Left lung (tissue), 10 donors: ENCODE data around the gene DCTN3. TPM values are rescaled to one million over a fixed set of nuclear protein-coding genes. Genes with fewer than 3 reads are reported as not detected.

Experiments used
- ATAC-seq: fragments of 200-7000 bp; cut with Tn5 transposase; one replicate; pipeline ENCODE4 v1.9.1; 2020; ENCODE audit warnings: moderate library complexity
- DNase-seq, 4 donors: peaks; one replicate each; pipeline ENCODE4 v3.0.0-alpha.2; 2013 to 2020
- H3K27ac ChIP-seq, 2 donors: fragments of 200-600 bp; sonication (generic) in 1 of 2; one replicate each; pipeline versions ENCODE4 v1.5.0 to v1.8.0; 2020 to 2021
- H3K27me3 ChIP-seq, 2 donors: fragments of 200-600 bp; sonication (generic) in 1 of 2; one replicate each; pipeline versions ENCODE4 v1.5.0 to v1.8.0; 2020 to 2021
- H3K36me3 ChIP-seq, 2 donors: fragments of 200-600 bp; sonication (generic) in 1 of 2; one replicate each; pipeline versions ENCODE4 v1.5.0 to v1.8.0; 2020 to 2021
- H3K4me1 ChIP-seq, 2 donors: fragments of 200-600 bp; one replicate each; pipeline ENCODE4 v1.8.0; 2021
- H3K4me3 ChIP-seq, 2 donors: fragments of 200-600 bp; sonication (generic) in 1 of 2; one replicate each; pipeline versions ENCODE4 v1.5.0 to v1.8.0; 2020 to 2021; ENCODE audit warnings: mild to moderate bottlenecking in 1 of 2
- H3K9me3 ChIP-seq, 2 donors: fragments of 200-600 bp; sonication (generic) in 1 of 2; one replicate each; pipeline versions ENCODE4 v1.5.0 to v1.8.0; 2020 to 2021
- intact Hi-C, 2 donors: fragments of 100-400 bp; cut with DNase I; formaldehyde crosslinking; loops; one replicate each; pipeline versions ENCODE4 v1.11.2 to v1.14.2; 2022
- polyA plus RNA-seq, 6 donors: library from polyadenylated mRNA; unstranded; fragments of 120-200 nt; gene quantifications; one replicate each; pipeline ENCODE4 v1.2.1, GENCODE V29; 2013; ENCODE audit not compliant: insufficient read length in 6 of 6
- total RNA-seq, 2 donors: library from RNA; stranded (reverse); fragmentation: NEBNext Ultra II Directional; extraction: Animal tissue kit (Norgen Biotek cat#: 25700); gene quantifications; one replicate each; pipeline ENCODE4 v1.2.1, GENCODE V29; 2021
- TF ChIP-seq, protein P1 (sequence below), 2 donors: fragments of 200-600 bp; sonication (generic) in 1 of 2; IDR thresholded peaks; one replicate each; pipeline versions ENCODE4 v1.5.0 to v1.8.0; 2021; ENCODE audit warnings: antibody characterized with exemption in 2 of 2
- donor health status: DM: no; HTN: yes; CAD: no.
- donor health status: DM: no; HTN: no; CAD: no.

The DCTN3 gene
- total and polyA plus RNA-seq, 8 donors: 69.8 to 111 (median 91.4) TPM

DNA sequence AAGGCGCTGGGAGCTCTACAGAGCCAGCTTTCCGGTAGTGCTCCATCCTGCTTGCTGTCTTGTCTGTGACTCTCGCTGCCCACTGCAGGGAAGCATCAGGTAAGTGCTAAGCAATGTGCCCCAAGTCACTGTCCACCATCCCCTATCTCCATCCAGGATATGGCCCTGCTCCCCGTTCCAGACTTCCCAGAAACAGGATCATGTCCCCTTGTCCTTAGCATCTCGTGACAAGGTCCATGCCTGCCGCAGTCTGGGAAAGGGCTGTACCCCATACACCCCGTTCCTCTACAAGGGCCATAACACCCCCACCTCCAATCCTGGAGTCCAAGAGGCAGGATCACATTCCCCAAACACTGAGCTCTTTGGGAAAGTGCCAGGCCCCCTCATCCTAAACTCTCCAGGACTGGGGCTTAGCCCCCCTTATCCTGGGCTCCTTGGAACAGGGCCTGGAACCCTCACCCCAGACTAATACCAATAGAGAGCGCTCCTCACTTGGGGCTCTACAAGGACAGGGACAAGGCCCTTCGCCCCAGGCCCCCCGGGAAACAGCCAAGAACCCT lies 9.0 kb downstream of the DCTN3 start:
- TF ChIP-seq, protein P1, sequence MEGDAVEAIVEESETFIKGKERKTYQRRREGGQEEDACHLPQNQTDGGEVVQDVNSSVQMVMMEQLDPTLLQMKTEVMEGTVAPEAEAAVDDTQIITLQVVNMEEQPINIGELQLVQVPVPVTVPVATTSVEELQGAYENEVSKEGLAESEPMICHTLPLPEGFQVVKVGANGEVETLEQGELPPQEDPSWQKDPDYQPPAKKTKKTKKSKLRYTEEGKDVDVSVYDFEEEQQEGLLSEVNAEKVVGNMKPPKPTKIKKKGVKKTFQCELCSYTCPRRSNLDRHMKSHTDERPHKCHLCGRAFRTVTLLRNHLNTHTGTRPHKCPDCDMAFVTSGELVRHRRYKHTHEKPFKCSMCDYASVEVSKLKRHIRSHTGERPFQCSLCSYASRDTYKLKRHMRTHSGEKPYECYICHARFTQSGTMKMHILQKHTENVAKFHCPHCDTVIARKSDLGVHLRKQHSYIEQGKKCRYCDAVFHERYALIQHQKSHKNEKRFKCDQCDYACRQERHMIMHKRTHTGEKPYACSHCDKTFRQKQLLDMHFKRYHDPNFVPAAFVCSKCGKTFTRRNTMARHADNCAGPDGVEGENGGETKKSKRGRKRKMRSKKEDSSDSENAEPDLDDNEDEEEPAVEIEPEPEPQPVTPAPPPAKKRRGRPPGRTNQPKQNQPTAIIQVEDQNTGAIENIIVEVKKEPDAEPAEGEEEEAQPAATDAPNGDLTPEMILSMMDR (IDR thresholded peaks at IDR 0.05): no peak
- Histone ChIP-seq H3K27ac (peak overlapping the region; percentile 68 to 76), H3K9me3 (no peaks in the 10 kb centered on the region), H3K27me3 (no peaks in the 10 kb centered on the region), H3K4me3 (peak overlapping the region; percentile 44 to 71), H3K4me1 (peaks cover 0 to 18% of the 10 kb centered on the region in 2 donors), H3K36me3 (peaks cover 0 to 23% of the 10 kb centered on the region in 2 donors)
- intact Hi-C loops: no loop called here
- no peak for DNase-seq
- ATAC-seq: peak; percentile 5

DNA sequence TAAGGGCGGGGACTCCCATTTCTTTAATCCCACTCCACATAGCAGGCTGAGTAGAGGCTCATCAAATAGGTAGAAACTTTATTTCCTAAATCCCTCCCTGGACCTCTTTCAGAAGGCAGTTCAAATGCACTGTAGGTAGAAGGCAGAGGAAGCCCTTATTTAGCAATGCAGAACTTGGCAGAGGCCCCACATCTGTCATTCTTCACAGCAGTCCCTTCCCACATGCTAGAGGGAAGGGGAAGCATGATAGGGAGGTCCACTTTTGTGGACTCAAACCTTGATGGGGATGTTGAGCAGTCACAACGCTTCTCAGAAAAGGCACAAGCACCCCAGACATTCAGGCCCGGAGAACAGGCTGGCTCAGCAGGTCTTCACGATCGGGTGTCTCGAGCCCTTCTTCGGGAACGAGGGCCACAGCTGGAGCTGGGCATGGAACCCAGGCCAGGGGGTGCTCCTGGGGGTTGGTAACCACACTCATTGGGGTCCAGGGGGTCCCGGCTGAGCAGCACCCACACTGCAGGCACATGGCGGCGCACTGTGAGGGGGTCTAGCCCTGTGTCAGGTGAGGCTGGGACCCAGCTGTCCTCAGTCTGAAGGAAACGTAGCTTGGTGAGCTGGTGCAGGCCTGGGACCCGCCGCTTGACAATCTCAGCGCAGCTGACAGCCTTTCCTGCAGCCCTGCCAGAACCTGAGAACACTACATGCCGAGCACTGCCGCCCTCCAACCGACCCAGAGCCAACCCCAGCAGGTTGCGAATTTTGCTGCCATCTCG lies 9.7 kb downstream of the DCTN3 start:
- Histone ChIP-seq H3K4me3 (peak overlapping the region in 1 of 2 donors; percentile 71), H3K4me1 (peaks cover 0 to 18% of the 10 kb centered on the region in 2 donors), H3K27ac (no peak overlapping the region), H3K36me3 (peaks cover 0 to 16% of the 10 kb centered on the region in 2 donors), H3K9me3 (no peaks in the 10 kb centered on the region), H3K27me3 (no peaks in the 10 kb centered on the region)
- intact Hi-C loops: no loop called here
- peak in 1 of 4 donors; percentile 79 for DNase-seq
- no peak for ATAC-seq
- TF ChIP-seq, protein P1 (IDR thresholded peaks at IDR 0.05): no peak

DNA sequence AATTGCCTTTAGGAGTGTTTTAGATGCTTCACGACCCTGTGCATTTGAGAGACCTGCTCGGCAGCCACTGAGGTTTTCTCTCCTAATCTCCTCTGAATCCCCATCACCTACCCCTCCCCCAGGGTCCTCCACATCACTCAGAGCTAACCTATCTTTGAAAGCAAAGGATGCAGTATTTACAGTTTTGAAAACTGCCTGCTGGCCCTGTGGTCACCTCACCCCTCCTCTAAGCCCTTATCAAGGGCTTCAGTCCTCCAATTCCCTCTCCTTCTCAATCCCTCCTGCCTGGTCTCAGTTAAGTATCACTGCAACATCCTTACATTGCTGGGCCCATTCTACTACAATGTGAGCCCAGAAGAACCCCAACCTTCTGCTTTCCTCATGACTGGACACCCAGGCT lies 13.0 kb downstream of the DCTN3 start:
- intact Hi-C loops: loop anchor here in 1 of 2 donors (10.0 kb wide), 2 partner anchors 203 to 273 kb away; no protein-coding TSS in a partner anchor
- no peaks in the 10 kb centered on the region for H3K9me3 ChIP-seq
- H3K36me3 ChIP-seq: no peaks in the 10 kb centered on the region
- ATAC-seq: no peak
- no peak overlapping the region for H3K4me3 ChIP-seq
- no peak overlapping the region for H3K27ac ChIP-seq
- peaks cover 0 to 10% of the 10 kb centered on the region in 2 donors for H3K4me1 ChIP-seq
- no peaks in the 10 kb centered on the region for H3K27me3 ChIP-seq
- no peak for DNase-seq
- TF ChIP-seq, protein P1 (IDR thresholded peaks at IDR 0.05): no peak

DNA sequence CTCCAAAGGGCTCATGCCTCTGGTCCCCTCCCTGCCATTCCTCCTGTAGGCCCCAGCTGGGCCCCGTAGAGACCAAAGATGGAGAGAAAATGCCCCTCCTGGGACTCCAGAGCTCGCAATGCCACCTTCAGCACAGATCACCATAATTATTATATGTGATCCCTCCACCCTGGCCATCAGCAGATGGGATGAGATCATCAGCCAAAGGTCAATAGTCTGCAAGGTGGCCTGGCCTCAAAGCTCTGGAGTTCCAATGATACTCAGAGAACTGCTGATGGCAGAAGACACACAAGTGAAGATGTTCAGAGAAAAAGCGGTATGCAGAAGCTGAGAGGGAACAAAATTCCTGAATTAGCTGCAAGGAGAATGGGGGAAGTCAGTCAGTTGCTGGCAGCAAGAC lies 13.4 kb downstream of the DCTN3 start:
- no peaks in the 10 kb centered on the region for H3K27me3 ChIP-seq
- TF ChIP-seq, protein P1 (IDR thresholded peaks at IDR 0.05): no peak
- no peak overlapping the region for H3K4me3 ChIP-seq
- intact Hi-C loops: loop anchor here in 1 of 2 donors (10.0 kb wide), 2 partner anchors 202 to 272 kb away; no protein-coding TSS in a partner anchor
- ATAC-seq (no peak), DNase-seq (no peak)
- H3K36me3 ChIP-seq: no peaks in the 10 kb centered on the region
- H3K9me3 ChIP-seq: no peaks in the 10 kb centered on the region
- peaks cover 0 to 9% of the 10 kb centered on the region in 2 donors for H3K4me1 ChIP-seq
- no peak overlapping the region for H3K27ac ChIP-seq

DNA sequence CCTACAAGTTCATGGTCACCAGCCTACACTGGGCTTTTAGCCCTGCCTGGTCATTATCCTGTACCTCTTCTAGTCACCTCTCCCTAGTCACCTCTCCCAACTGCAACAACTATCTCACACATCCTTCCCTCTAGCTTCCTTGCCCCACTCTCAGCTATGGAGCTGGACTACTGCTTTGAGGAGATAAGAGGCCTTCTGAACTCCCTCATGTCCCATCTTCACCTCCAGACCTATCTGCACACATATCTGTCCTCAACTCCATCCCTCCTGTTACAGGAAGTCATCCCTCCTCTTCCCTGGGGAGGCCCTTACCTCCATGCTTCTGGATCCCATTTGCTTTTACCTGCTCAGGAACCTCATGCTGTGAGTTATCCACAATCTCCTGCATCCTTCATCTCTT lies 14.1 kb downstream of the DCTN3 start:
- peaks cover 0 to 5% of the 10 kb centered on the region in 2 donors for H3K4me1 ChIP-seq
- TF ChIP-seq, protein P1 (IDR thresholded peaks at IDR 0.05): no peak
- no peaks in the 10 kb centered on the region for H3K27me3 ChIP-seq
- DNase-seq: no peak
- intact Hi-C loops: loop anchor here in 1 of 2 donors (10.0 kb wide), 2 partner anchors 201 to 271 kb away; no protein-coding TSS in a partner anchor
- H3K27ac ChIP-seq: no peak overlapping the region
- H3K9me3 ChIP-seq: no peaks in the 10 kb centered on the region
- H3K4me3 ChIP-seq: no peak overlapping the region
- no peak for ATAC-seq
- H3K36me3 ChIP-seq: no peaks in the 10 kb centered on the region
